Liver (tissue), 3 donors: ENCODE results near the gene CDC42EP1.

Experiments
- ATF3 ChIP-seq: IDR thresholded peaks from 2 replicates; pipeline ENCODE4 v1.6.1; 2016; ENCODE audit warnings: antibody characterized with exemption
- CTCF ChIP-seq: fragments of 150-350 bp; IDR thresholded peaks from 2 replicates; pipeline ENCODE4 v1.5.1; 2017; ENCODE audit warnings: improper control_type of control experiment, low read depth, low read length; ENCODE audit not compliant: missing input control
- FOXA1 ChIP-seq: IDR thresholded peaks from 2 replicates; pipeline ENCODE4 v1.6.1; 2016; ENCODE audit warnings: antibody characterized with exemption
- GABPA ChIP-seq, 2 donors: IDR thresholded peaks in 1 of 2; conservative IDR thresholded peaks in 1 of 2; 2 replicates each; pipeline ENCODE4 v1.6.1; 2016; ENCODE audit warnings: antibody characterized with exemption in 2 of 2, mild to moderate bottlenecking in 1 of 2, moderate library complexity in 1 of 2
- JUND ChIP-seq, 2 donors: IDR thresholded peaks; 2 replicates each; pipeline ENCODE4 v1.6.1; 2016; ENCODE audit warnings: antibody characterized with exemption in 2 of 2
- MAX ChIP-seq: IDR thresholded peaks from 2 replicates; pipeline ENCODE4 v1.6.1; 2016; ENCODE audit warnings: antibody characterized with exemption
- RAD21 ChIP-seq, 2 donors: IDR thresholded peaks; 2 replicates each; pipeline ENCODE4 v1.6.1; 2016; ENCODE audit warnings: antibody characterized with exemption in 2 of 2, mild to moderate bottlenecking in 2 of 2
- REST ChIP-seq: IDR thresholded peaks from 2 replicates; pipeline ENCODE4 v1.6.1; 2016; ENCODE audit warnings: antibody characterized with exemption, mild to moderate bottlenecking
- SP1 ChIP-seq: IDR thresholded peaks from 2 replicates; pipeline ENCODE4 v1.6.1; 2018; ENCODE audit warnings: antibody characterized with exemption, mild to moderate bottlenecking
- TAF1 ChIP-seq: conservative IDR thresholded peaks from 2 replicates; pipeline ENCODE4 v1.6.1; 2016; ENCODE audit warnings: antibody characterized with exemption, mild to moderate bottlenecking
- YY1 ChIP-seq: IDR thresholded peaks from 2 replicates; pipeline ENCODE4 v1.6.1; 2016; ENCODE audit warnings: antibody characterized with exemption, mild to moderate bottlenecking
- ZBTB33 ChIP-seq: IDR thresholded peaks from 2 replicates; pipeline ENCODE4 v1.6.1; 2016; ENCODE audit warnings: antibody characterized with exemption
- donor health status: healthy.
- donor health status: healthy.

- TF ChIP-seq CTCF (no peak), ATF3 (no peak), GABPA (IDR thresholded peaks at IDR 0.05 in 1 of 2, conservative IDR thresholded peaks at IDR 0.05 in 1 of 2) (no peak), REST (no peak), SP1 (no peak), FOXA1 (no peak), TAF1 (no peak), ZBTB33 (no peak), YY1 (no peak), MAX (no peak), JUND (IDR thresholded peaks at IDR 0.05) (no peak), RAD21 (IDR thresholded peaks at IDR 0.05) (no peak)
Measured at GRCh38 chr22:37599153-37599552, 38.9 kb downstream of the CDC42EP1 start.
